BJ (cell line): Measurements from ENCODE around the gene OR1L6. TPM values are rescaled to one million over a fixed set of nuclear protein-coding genes. Genes with fewer than 3 reads are reported as not detected.

ENCODE experiments used
- CTCF ChIA-PET: fragments of 350-600 bp; formaldehyde crosslinking; extraction: SDS; loops from one replicate; lab custom pipeline; 2021; ENCODE audit warnings: antibody characterized with exemption, inconsistent platforms; lab: Yijun Ruan, JAX
- POLR2A ChIA-PET: fragments of 300-600 bp; sonication (Branson Sonifier 250); formaldehyde crosslinking; extraction: SDS; loops from one replicate; lab custom pipeline; 2021; ENCODE audit warnings: antibody characterized with exemption; lab: Charles Lee
- DNase-seq: peaks from one replicate; pipeline ENCODE4 v3.0.0-alpha.2; 2011; ENCODE audit warnings: low read depth
- H3K27me3 ChIP-seq: 2 replicates; pipeline ENCODE4 v1.6.0; 2011; ENCODE audit warnings: low read length; ENCODE audit not compliant: control insufficient read depth, insufficient read depth
- H3K36me3 ChIP-seq: 2 replicates; pipeline ENCODE4 v1.5.1; 2011; ENCODE audit warnings: low read length; ENCODE audit not compliant: control insufficient read depth, insufficient read depth
- H3K4me3 ChIP-seq: 2 replicates; pipeline ENCODE4 v1.5.1; 2011; ENCODE audit warnings: low read depth, mild to moderate bottlenecking, control low read depth, low read length
- polyA plus RNA-seq: library from polyadenylated mRNA; depleted of rRNA; stranded (reverse); fragments of >200 nt; gene quantifications from 2 replicates; pipeline ENCODE4 v1.2.3, GENCODE V29; 2011
- TF ChIP-seq, protein P1 (sequence below): IDR thresholded peaks from 2 replicates; pipeline ENCODE4 v1.5.1; 2011; ENCODE audit warnings: low read depth, mild to moderate bottlenecking, control low read depth, inconsistent platforms, low read length, moderate library complexity; ENCODE audit not compliant: insufficient read depth

Gene OR1L6
- polyA plus RNA-seq, 1 experiment, result not detected

GRCh38 chr9:122780026-122780425 lies 37.9 kb downstream of the OR1L6 start:
- ChIA-PET CTCF (no interaction called here), POLR2A (no interaction called here)
- H3K36me3 ChIP-seq, result no peaks in the 10 kb centered on the region
- TF ChIP-seq, protein P1, sequence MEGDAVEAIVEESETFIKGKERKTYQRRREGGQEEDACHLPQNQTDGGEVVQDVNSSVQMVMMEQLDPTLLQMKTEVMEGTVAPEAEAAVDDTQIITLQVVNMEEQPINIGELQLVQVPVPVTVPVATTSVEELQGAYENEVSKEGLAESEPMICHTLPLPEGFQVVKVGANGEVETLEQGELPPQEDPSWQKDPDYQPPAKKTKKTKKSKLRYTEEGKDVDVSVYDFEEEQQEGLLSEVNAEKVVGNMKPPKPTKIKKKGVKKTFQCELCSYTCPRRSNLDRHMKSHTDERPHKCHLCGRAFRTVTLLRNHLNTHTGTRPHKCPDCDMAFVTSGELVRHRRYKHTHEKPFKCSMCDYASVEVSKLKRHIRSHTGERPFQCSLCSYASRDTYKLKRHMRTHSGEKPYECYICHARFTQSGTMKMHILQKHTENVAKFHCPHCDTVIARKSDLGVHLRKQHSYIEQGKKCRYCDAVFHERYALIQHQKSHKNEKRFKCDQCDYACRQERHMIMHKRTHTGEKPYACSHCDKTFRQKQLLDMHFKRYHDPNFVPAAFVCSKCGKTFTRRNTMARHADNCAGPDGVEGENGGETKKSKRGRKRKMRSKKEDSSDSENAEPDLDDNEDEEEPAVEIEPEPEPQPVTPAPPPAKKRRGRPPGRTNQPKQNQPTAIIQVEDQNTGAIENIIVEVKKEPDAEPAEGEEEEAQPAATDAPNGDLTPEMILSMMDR, result no peak
- no peaks in the 10 kb centered on the region for H3K27me3 ChIP-seq
- no peak overlapping the region for H3K4me3 ChIP-seq
- DNase-seq, result no peak

DNA sequence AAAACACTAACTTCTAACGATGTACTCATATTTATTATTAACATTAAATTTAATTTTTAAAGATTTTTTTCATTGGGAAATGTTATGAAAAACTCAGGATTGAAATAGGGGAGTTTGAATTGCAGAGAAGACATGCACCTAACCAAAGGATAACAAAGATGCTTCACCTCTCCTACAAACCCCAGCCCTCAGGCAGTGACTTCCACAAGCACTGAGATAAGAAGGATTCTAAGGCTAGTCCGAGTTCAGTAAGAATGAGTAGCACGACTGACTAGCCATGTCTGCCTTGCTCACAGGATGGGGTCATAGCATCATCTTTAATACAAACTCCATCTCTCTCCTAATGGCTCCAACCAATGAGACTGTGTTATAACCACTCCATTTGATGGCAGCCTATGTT lies 39.6 kb downstream of the OR1L6 start:
- ChIA-PET POLR2A (no interaction called here), CTCF (interaction anchor here (0.9 kb wide), 1 partner anchor 316 kb away, joined by 3 read pairs; no protein-coding TSS in a partner anchor)
- no peaks in the 10 kb centered on the region for H3K36me3 ChIP-seq
- no peak overlapping the region for H3K4me3 ChIP-seq
- DNase-seq, result no peak
- no peaks in the 10 kb centered on the region for H3K27me3 ChIP-seq
- TF ChIP-seq, protein P1, result no peak

DNA sequence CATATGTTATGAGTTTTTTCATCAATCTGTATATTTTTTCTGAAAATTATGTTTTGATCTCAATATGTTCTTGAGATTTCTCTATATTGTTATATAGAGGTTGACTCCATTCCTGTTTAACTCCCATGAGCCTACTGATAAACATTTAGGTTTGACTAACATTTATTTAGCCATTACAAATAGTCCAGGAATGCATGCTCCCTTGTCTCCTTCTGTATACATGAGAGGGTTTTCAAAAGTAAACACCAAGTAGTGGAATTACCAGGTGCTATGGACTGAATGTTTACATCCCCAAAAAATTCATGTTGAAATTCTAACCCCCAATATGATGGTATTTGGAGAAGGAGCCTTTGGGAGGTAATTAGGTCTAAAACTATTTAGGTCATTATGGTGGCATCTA lies 43.2 kb downstream of the OR1L6 start:
- CTCF ChIA-PET, result no interaction called here
- POLR2A ChIA-PET, result no interaction called here
- no peak for DNase-seq
- Histone ChIP-seq H3K36me3 (no peaks in the 10 kb centered on the region), H3K27me3 (no peaks in the 10 kb centered on the region), H3K4me3 (no peak overlapping the region)
- TF ChIP-seq, protein P1, result no peak

DNA sequence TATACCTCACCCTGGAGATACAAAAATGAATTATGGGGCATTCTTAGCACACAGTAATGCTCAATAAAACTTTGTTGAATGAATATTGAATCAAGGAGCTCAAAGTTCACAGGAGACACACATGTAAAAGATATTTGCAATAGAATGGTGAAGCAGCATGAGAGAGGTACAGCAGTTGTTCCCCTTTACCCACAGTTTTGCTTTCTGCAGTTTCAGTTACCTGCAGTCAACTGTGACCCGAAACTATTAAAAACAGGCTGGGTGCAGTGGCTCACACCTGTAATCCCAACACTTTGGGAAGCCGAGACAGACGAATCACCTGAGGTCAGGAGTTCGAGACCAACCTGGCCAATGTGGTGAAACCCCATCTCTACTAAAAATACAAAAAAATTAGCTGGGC lies 44.2 kb downstream of the OR1L6 start:
- CTCF ChIA-PET, result no interaction called here
- POLR2A ChIA-PET, result no interaction called here
- no peak overlapping the region for H3K4me3 ChIP-seq
- DNase-seq, result no peak
- TF ChIP-seq, protein P1, result no peak
- no peaks in the 10 kb centered on the region for H3K36me3 ChIP-seq
- no peaks in the 10 kb centered on the region for H3K27me3 ChIP-seq

GRCh38 chr9:122788831-122789230 lies 46.7 kb downstream of the OR1L6 start, which contains the start of gene OR5C1:
Gene OR5C1, plus strand, starts transcription at chr9:122788933. Its CDS starts 0 bp downstream, at chr9:122788933.
- no peaks in the 10 kb centered on the region for H3K27me3 ChIP-seq
- ChIA-PET POLR2A (no interaction called here), CTCF (interaction anchor here (0.6 kb wide), 1 partner anchor 230 kb away, joined by 3 read pairs; no protein-coding TSS in a partner anchor)
- DNase-seq, result no peak
- no peak within 1 kb of the TSS for H3K4me3 ChIP-seq
- TF ChIP-seq, protein P1, result no peak
- H3K36me3 ChIP-seq, result no peaks in the 10 kb centered on the region
